GM12878 (cell line): ENCODE data around the gene TIMM10. TPM values are rescaled to one million over a fixed set of nuclear protein-coding genes. Genes with fewer than 3 reads are reported as not detected.

ENCODE experiments used
- ATAC-seq: fragments of 200-7000 bp; cut with Tn5 transposase; 3 replicates; pipeline ENCODE4 v1.9.1; 2020; ENCODE audit warnings: mild to moderate bottlenecking, moderate library complexity
- BruUV-seq: library from RNA; stranded (reverse); fragments of 400-500 nt; replicated peaks from 2 replicates; lab custom pipeline; 2021; lab: Mats Ljungman, UMichigan
- CTCF ChIA-PET: fragments of 300-600 bp; sonication (Branson Sonifier 250); formaldehyde crosslinking; extraction: SDS; loops from one replicate; lab custom pipeline; 2021; ENCODE audit warnings: inconsistent platforms; lab: Yijun Ruan, JAX
- POLR2A ChIA-PET: fragments of 350-600 bp; formaldehyde crosslinking; extraction: SDS; loops from one replicate; lab custom pipeline; 2021; ENCODE audit warnings: inconsistent platforms; lab: Charles Lee
- RAD21 ChIA-PET: fragments of 300-600 bp; sonication (Branson Sonifier 250); formaldehyde crosslinking; loops from one replicate; lab custom pipeline; 2023; ENCODE audit warnings: antibody characterized with exemption; ENCODE audit not compliant: unreplicated experiment; lab: Charles Lee
- SMC1A ChIA-PET: fragments of 300-600 bp; sonication (Branson Sonifier 250); formaldehyde crosslinking; loops from one replicate; lab custom pipeline; 2023; ENCODE audit not compliant: unreplicated experiment, uncharacterized antibody; lab: Charles Lee
- DNase-seq: peaks from one replicate; pipeline ENCODE4 v3.0.0-alpha.2; 2011; ENCODE audit warnings: low read depth, low spot score
- FAIRE-seq: peaks from 3 replicates; lab custom pipeline; 2011; peaks lifted over from hg19 to GRCh38; lab: Jason Lieb, UNC
- H2AFZ ChIP-seq: 2 replicates; pipeline ENCODE4 v1.6.0; 2011; ENCODE audit warnings: low read depth, low read length, control low read depth; ENCODE audit not compliant: control insufficient read depth
- H3K27ac ChIP-seq: 2 replicates; pipeline ENCODE4 v1.5.1; 2011; ENCODE audit warnings: control low read depth; ENCODE audit not compliant: control insufficient read depth, insufficient read depth
- H3K27me3 ChIP-seq, 2 experiments: replicated peaks in 1 of 2; 2 replicates each; pipeline versions ENCODE4 v1.6.0 to v1.6.1; 2011; ENCODE audit warnings: low read length in 1 of 2; ENCODE audit not compliant: control insufficient read depth in 2 of 2, insufficient read depth in 2 of 2
- H3K36me3 ChIP-seq, 2 experiments: 2 replicates each; pipeline ENCODE4 v1.5.1; 2011; ENCODE audit warnings: low read length in 1 of 2; ENCODE audit not compliant: control insufficient read depth in 2 of 2, insufficient read depth in 2 of 2
- H3K4me1 ChIP-seq: 2 replicates; pipeline ENCODE4 v1.6.1; 2011; ENCODE audit warnings: mild to moderate bottlenecking, low read length, moderate library complexity, mixed read lengths; ENCODE audit not compliant: control insufficient read depth, insufficient read depth
- H3K4me2 ChIP-seq: 2 replicates; pipeline ENCODE4 v1.6.0; 2011; ENCODE audit warnings: control low read depth; ENCODE audit not compliant: control insufficient read depth, insufficient read depth
- H3K4me3 ChIP-seq: fragments of 200-600 bp; sonication (generic); 2 replicates; pipeline ENCODE4 v1.5.1; 2016
- H3K79me2 ChIP-seq: 2 replicates; pipeline ENCODE4 v1.6.0; 2011; ENCODE audit warnings: low read length; ENCODE audit not compliant: control insufficient read depth, insufficient read depth
- H3K9ac ChIP-seq: 2 replicates; pipeline ENCODE4 v1.8.0; 2011; ENCODE audit warnings: low read length, control low read depth, mixed read lengths; ENCODE audit not compliant: control insufficient read depth, insufficient read depth
- H3K9me3 ChIP-seq: replicated peaks from 3 replicates; pipeline ENCODE4 v1.5.1; 2011; ENCODE audit warnings: mild to moderate bottlenecking, low read length; ENCODE audit not compliant: control insufficient read depth, insufficient read depth
- H4K20me1 ChIP-seq: 2 replicates; pipeline ENCODE4 v1.6.0; 2011; ENCODE audit not compliant: control insufficient read depth, insufficient read depth
- BACH1 ChIP-seq: fragments of 450-650 bp; IDR thresholded peaks from 2 replicates; pipeline ENCODE4 v1.6.1; 2017; ENCODE audit warnings: mild to moderate bottlenecking, borderline replicate concordance
- CBFB ChIP-seq: IDR thresholded peaks from 2 replicates; pipeline ENCODE4 v1.6.1; 2016; ENCODE audit warnings: antibody characterized with exemption, low read depth
- EGR1 ChIP-seq, 2 experiments: IDR thresholded peaks; 1 replicate in 1 of 2; 2 replicates in 1 of 2; pipeline ENCODE4 v1.6.1; 2011 to 2012; ENCODE audit warnings: low read depth in 2 of 2, low read length in 2 of 2, borderline replicate concordance in 1 of 2, mild to moderate bottlenecking in 1 of 2, moderate library complexity in 1 of 2
- ETV6 ChIP-seq, 2 experiments: fragments of 450-650 bp in 1 of 2; IDR thresholded peaks in 1 of 2; conservative IDR thresholded peaks in 1 of 2; 2 replicates each; pipeline ENCODE4 v1.6.1; 2014; ENCODE audit warnings: antibody characterized with exemption in 1 of 2, borderline replicate concordance in 1 of 2, low read depth in 1 of 2, mild to moderate bottlenecking in 1 of 2, moderate library complexity in 1 of 2
- IKZF2 ChIP-seq, 2 experiments: fragments of 450-650 bp; IDR thresholded peaks; 2 replicates each; pipeline ENCODE4 v1.6.1; 2017; ENCODE audit warnings: mild to moderate bottlenecking in 2 of 2, moderate library complexity in 2 of 2
- MLLT1 ChIP-seq: fragments of 450-650 bp; IDR thresholded peaks from 2 replicates; pipeline ENCODE4 v1.6.1; 2016; ENCODE audit warnings: mild to moderate bottlenecking
- MYB ChIP-seq: fragments of 150-350 bp; IDR thresholded peaks from 2 replicates; pipeline ENCODE4 v1.6.1; 2014; ENCODE audit warnings: mild to moderate bottlenecking, low read depth, low read length, borderline replicate concordance
- RUNX3 ChIP-seq: IDR thresholded peaks from 2 replicates; pipeline ENCODE4 v1.6.1; 2012; ENCODE audit warnings: low read length, inconsistent platforms
- STAT1 ChIP-seq: fragments of 450-650 bp; conservative IDR thresholded peaks from 2 replicates; pipeline ENCODE4 v1.6.1; 2014; ENCODE audit warnings: antibody characterized with exemption, mild to moderate bottlenecking
- SUZ12 ChIP-seq: fragments of 200-600 bp; sonication (generic); IDR thresholded peaks from one replicate; pipeline ENCODE4 v1.6.1; 2018; ENCODE audit warnings: antibody characterized with exemption, mild to moderate bottlenecking; ENCODE audit not compliant: unreplicated experiment
- TCF3 ChIP-seq: IDR thresholded peaks from 2 replicates; pipeline ENCODE4 v1.6.1; 2012; ENCODE audit warnings: low read depth, mild to moderate bottlenecking, low read length, borderline replicate concordance; ENCODE audit not compliant: insufficient read depth
- USF2 ChIP-seq: IDR thresholded peaks from 2 replicates; pipeline ENCODE4 v1.6.1; 2011; ENCODE audit warnings: low read depth, low read length, improper control_type of control experiment, borderline replicate concordance
- ZBED1 ChIP-seq: IDR thresholded peaks from 2 replicates; pipeline ENCODE4 v1.6.1; 2016; ENCODE audit warnings: borderline replicate concordance
- WGBS: methylation state at CpG from one replicate; pipeline ENCODE4 v1.1.6; 2016; ENCODE audit warnings: low lambda C conversion rate; ENCODE audit not compliant: insufficient replicate concordance, insufficient coverage; ENCODE audit errors: missing lambda C conversion rate; 5-methylcytosine and 5-hydroxymethylcytosine counted together
- in situ Hi-C: fragments of 300-500 bp; cut with MboI; formaldehyde crosslinking; loops from 9 replicates; pipeline ENCODE4 v1.14.3; 2018; ENCODE audit warnings: mixed read lengths
- intact Hi-C: fragments of 100-400 bp; cut with micrococcal nuclease; formaldehyde crosslinking; loops from one replicate; pipeline ENCODE4 v1.14.2; 2022; ENCODE audit not compliant: unreplicated experiment
- polyA plus RNA-seq, 11 experiments: library from polyadenylated mRNA; depleted of rRNA in 4 of 11; unstranded in 6 of 11; stranded (reverse) in 5 of 11; fragments of >200 nt; fragmentation: Nextera tagmentation in 4 of 11; fragmentation: Illumina TruSeq in 1 of 11; extraction: Ambion mirVana in 4 of 11; extraction: Trizol in 1 of 11; gene quantifications; 1 replicate in 1 of 11; 2 replicates in 10 of 11; pipeline versions ENCODE4 v1.2.1 to v1.2.3, GENCODE V29; 2011 to 2016; ENCODE audit warnings: inconsistent platforms in 2 of 11, missing spikeins in 2 of 11, low read depth in 1 of 11
- total RNA-seq, 4 experiments: library from RNA; depleted of rRNA in 3 of 4; stranded (reverse); fragments of >200 nt in 3 of 4; fragmentation: Illumina TruSeq in 1 of 4; extraction: Trizol in 1 of 4; gene quantifications; 2 replicates each; pipeline versions ENCODE4 v1.2.1 to v1.2.3, GENCODE V29; 2013 to 2021

The TIMM10 gene
- total and polyA plus RNA-seq, 10 of the 15 experiments (the other 5 are each of a cell fraction or from before 2014, with no cell fraction given): 148 to 898 (median 206) TPM

DNA sequence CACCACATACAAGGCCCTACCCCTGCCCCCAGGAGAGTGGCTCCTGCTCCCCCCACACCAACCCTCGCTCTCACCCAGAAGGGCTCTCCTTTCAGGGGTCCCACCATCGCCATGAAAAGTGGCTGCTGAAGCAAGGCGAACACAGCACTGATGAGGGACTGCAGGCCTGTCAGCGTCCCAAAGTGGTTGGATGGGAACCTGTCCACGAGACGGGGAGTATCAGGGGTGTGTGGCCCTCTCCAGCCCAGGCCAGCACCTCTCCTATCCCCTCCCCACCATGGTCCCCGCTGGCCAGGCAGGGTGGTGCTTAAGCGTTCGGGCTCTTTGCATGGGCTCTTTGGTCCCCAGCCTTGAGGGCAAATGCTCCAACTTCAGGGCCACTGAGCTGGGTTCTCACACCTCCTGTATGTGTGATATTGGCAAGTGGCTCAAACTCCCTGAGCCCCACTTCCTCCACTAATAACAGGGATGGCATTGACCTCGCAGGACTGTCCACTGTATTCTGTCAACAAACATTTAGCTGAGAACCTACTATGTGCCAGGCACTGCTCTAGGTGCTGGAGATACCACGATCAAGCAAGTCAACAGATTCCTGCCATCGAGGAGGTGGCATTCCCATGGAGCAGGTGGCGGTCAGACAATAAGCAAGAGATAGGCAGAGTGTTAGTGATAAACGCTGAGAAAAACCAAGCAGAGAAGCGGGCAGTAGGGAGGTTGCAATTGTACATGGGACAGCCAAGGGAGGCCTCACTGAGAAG lies 43.4 kb downstream of the TIMM10 start:
- Histone ChIP-seq H3K36me3 (peaks cover 4 to 5% of the 10 kb centered on the region in 2 experiments), H3K4me3 (no peak overlapping the region), H3K79me2 (no peaks in the 10 kb centered on the region), H2AFZ (no peak overlapping the region), H3K27me3 (no peaks in the 10 kb centered on the region), H3K9me3 (no peaks in the 10 kb centered on the region), H3K9ac (no peak overlapping the region), H4K20me1 (no peaks in the 10 kb centered on the region), H3K27ac (no peak overlapping the region), H3K4me2 (no peak overlapping the region), H3K4me1 (peaks cover 13% of the 10 kb centered on the region)
- DNase-seq: no peak
- no peak for FAIRE-seq
- CTCF ChIA-PET: interaction anchor here (11.8 kb wide), 1 partner anchor 41 kb away, joined by 396 read pairs; the partner anchor contains the start of gene TIMM10
- SMC1A ChIA-PET: interaction anchor here (1.2 to 1.7 kb wide), 2 partner anchors 30 to 155 kb away, joined by 3 to 6 read pairs; no protein-coding TSS in a partner anchor
- ATAC-seq: no peak
- 92% methylated on average over 15 of the region's 15 CpGs for WGBS
- in situ Hi-C loops (loop anchor here (25.0 kb wide), 1 partner anchor 650 kb away; no protein-coding TSS in a partner anchor), intact Hi-C loops (no loop called here)
- TF ChIP-seq SUZ12 (no peak), CBFB (no peak), BACH1 (no peak), MYB (no peak), EGR1 (IDR thresholded peaks at IDR 0.05; ENCODE audit: borderline replicate concordance in 1 of 2, low read depth in 2 of 2, low read length in 2 of 2) (no peak), STAT1 (no peak), TCF3 (no peak), IKZF2 (IDR thresholded peaks at IDR 0.05) (no peak), USF2 (no peak), RUNX3 (no peak), ZBED1 (no peak), MLLT1 (no peak), ETV6 (conservative IDR thresholded peaks at IDR 0.05 in 1 of 2, IDR thresholded peaks at IDR 0.05 in 1 of 2; ENCODE audit: borderline replicate concordance in 1 of 2, low read depth in 1 of 2) (no peak)
- POLR2A ChIA-PET: no interaction called here
- RAD21 ChIA-PET: no interaction called here
- BruUV-seq: no TSS peak
